Activated T-cell treated with anti-CD3 and anti-CD28 coated beads, Interleukin-2, amount 50 U/mL, for 72 hours (primary cell): ENCODE results near the gene TSPAN33. TPM values are rescaled to one million over a fixed set of nuclear protein-coding genes. Genes with fewer than 3 reads are reported as not detected.
A peak's percentile ranks its signal among the peaks of the same experiment; 100 is the strongest.
"Not testable (repeated sequence)": the region's sequence is repeated elsewhere in the genome, so short reads cannot be mapped to it uniquely, and the experiment has no call there.

Source experiments
- ATAC-seq, 2 donors: fragments of 150-1000 bp; cut with Tn5 transposase; replicated peaks in 1 of 2; 2 replicates each; pipeline ENCODE4 v1.10.0; 2021; ENCODE audit warnings: moderate library complexity in 2 of 2, mild to moderate bottlenecking in 1 of 2
- DNase-seq, 2 donors: peaks; one replicate each; pipeline ENCODE4 v3.0.0; 2021 to 2022; ENCODE audit warnings: mixed read lengths in 1 of 2
- H3K27ac Mint-ChIP-seq: one replicate; pipeline ENCODE4 v1.8.0; 2022; ENCODE audit warnings: mild to moderate bottlenecking, moderate library complexity, mixed read lengths
- H3K27me3 Mint-ChIP-seq: one replicate; pipeline ENCODE4 v1.8.0; 2022; ENCODE audit warnings: low read depth, mixed read lengths
- H3K36me3 Mint-ChIP-seq, 2 donors: one replicate each; pipeline ENCODE4 v1.8.0; 2022; ENCODE audit warnings: mixed read lengths in 2 of 2, mild to moderate bottlenecking in 1 of 2; ENCODE audit not compliant: insufficient read depth in 2 of 2
- H3K4me1 Mint-ChIP-seq: one replicate; pipeline ENCODE4 v1.8.0; 2022; ENCODE audit warnings: low read depth, mixed read lengths
- H3K4me3 Mint-ChIP-seq, 2 donors: one replicate each; pipeline ENCODE4 v1.8.0; 2022; ENCODE audit warnings: mild to moderate bottlenecking in 2 of 2, mixed read lengths in 2 of 2, moderate library complexity in 2 of 2
- H3K9me3 Mint-ChIP-seq, 2 donors: one replicate each; pipeline ENCODE4 v1.8.0; 2022; ENCODE audit warnings: mixed read lengths in 2 of 2
- total RNA-seq, 2 donors: library from RNA; stranded (reverse); gene quantifications; one replicate each; pipeline ENCODE4 v1.2.3, GENCODE V29; 2022

TSPAN33 gene
- total RNA-seq, 2 donors from 2014 or later: 17.3 to 31.5 TPM

DNA sequence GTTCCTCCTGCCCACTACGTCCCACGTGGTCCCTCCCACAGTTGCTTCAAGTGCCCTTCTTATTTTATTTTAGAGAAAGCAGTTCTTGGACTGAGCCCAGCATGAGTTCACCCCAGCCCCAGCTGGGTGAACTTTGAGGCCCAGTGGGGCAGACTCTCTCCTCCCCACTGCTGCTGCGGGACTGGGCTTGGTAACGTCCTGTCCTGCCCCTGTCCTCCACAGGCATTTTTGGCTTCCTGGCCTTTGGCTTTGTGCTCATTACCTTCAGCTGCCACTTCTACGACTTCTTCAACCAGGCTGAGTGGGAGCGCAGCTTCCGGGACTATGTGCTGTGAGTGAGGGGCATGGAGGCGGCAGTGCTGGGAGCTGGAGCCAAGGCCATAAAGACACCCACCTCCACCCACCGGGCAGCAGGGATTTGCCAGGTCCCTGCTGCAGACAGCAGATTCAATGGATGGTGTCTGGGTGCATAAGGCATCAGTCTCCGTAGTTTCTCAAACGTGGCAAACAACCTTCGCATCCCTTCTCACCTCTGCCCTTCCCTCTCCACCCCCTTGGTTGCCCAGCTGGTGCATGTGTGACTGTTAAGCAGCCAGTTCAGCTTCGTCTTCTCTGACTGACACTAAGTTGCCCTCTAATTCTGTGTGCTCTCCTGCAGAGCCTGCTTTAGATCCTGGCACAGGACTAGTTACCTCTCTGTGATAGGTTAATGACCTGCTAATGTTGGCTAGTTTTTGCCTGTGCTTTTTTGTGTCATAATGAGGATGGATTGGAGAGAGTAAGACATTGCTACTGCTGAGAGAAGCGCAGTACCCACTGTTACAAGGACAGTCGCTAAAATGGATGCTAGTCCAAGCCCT, 64.8 kb downstream of the TSPAN33 start:
- no peak for DNase-seq
- Mint-ChIP-seq H3K4me1 (no peaks in the 10 kb centered on the region), H3K27me3 (no peaks in the 10 kb centered on the region)

DNA sequence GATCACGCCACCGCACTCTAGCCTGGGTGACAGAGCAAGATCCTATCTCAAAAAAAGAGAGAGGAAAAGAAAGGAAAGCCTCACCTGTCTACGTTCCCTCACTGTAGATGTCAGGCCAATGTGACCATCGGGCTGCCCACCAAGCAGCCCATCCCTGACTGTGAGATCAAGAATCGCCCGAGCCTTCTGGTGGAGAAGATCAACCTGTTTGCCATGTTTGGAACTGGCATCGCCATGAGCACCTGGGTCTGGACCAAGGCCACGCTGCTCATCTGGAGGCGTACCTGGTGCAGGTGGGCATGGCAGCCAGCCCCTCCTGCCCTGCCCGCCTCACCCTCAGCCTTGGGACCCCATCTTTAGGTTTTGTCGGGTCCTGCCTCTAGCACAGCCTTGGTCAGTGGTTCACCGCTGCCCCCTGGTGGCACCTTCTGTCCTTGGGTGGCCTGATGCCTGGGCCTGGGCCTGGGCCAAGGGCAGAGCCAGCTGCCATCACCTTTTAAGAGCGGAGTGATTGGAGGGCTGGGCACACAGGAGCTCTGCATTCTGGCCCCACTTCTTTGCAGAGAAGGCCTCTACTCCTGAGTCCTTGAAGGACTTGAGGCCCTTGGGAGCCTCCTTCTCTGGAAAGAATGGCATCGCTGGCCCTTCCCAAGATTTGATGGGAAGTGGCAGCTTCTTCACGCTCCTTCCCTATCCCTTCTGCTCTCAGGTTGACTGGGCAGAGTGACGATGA, 65.9 kb downstream of the TSPAN33 start:
- Mint-ChIP-seq H3K9me3 (no peaks in the 10 kb centered on the region), H3K4me1 (no peaks in the 10 kb centered on the region), H3K4me3 (no peak overlapping the region), H3K27me3 (no peaks in the 10 kb centered on the region), H3K27ac (no peak overlapping the region), H3K36me3 (no peaks in the 10 kb centered on the region)
- ATAC-seq (peak; percentile 86 to 92), DNase-seq (peak; percentile 82 to 84)

More for the DNA sequence above, 64.8 kb downstream of the TSPAN33 start:
- Mint-ChIP-seq H3K9me3 (no peaks in the 10 kb centered on the region), H3K36me3 (no peaks in the 10 kb centered on the region), H3K4me3 (no peak overlapping the region), H3K27ac (no peak overlapping the region)
- no peak for ATAC-seq

- no peaks in the 10 kb centered on the region for H3K27me3 Mint-ChIP-seq
- H3K4me1 Mint-ChIP-seq: no peaks in the 10 kb centered on the region
- no peak overlapping the region for H3K27ac Mint-ChIP-seq
- H3K9me3 Mint-ChIP-seq: no peaks in the 10 kb centered on the region
- no peaks in the 10 kb centered on the region for H3K36me3 Mint-ChIP-seq
- no peak overlapping the region for H3K4me3 Mint-ChIP-seq
- ATAC-seq (no peak), DNase-seq (no peak)
Observed at GRCh38 chr7:129210989-129211312, 66.4 kb downstream of the TSPAN33 start.

GRCh38 chr7:129212126-129212525, 67.6 kb downstream of the TSPAN33 start:
- no peaks in the 10 kb centered on the region for H3K9me3 Mint-ChIP-seq
- ATAC-seq (no peak), DNase-seq (no peak)
- no peak overlapping the region for H3K27ac Mint-ChIP-seq
- H3K4me1 Mint-ChIP-seq: no peaks in the 10 kb centered on the region
- no peaks in the 10 kb centered on the region for H3K36me3 Mint-ChIP-seq
- H3K27me3 Mint-ChIP-seq: no peaks in the 10 kb centered on the region
- no peak overlapping the region for H3K4me3 Mint-ChIP-seq

- ATAC-seq (no peak), DNase-seq (no peak)
- H3K27ac Mint-ChIP-seq: no peak overlapping the region
- no peaks in the 10 kb centered on the region for H3K27me3 Mint-ChIP-seq
- no peaks in the 10 kb centered on the region for H3K36me3 Mint-ChIP-seq
- H3K4me1 Mint-ChIP-seq: no peaks in the 10 kb centered on the region
- H3K4me3 Mint-ChIP-seq: no peak overlapping the region
- no peaks in the 10 kb centered on the region for H3K9me3 Mint-ChIP-seq
Observed at GRCh38 chr7:129212596-129212995, 68.1 kb downstream of the TSPAN33 start.

DNA sequence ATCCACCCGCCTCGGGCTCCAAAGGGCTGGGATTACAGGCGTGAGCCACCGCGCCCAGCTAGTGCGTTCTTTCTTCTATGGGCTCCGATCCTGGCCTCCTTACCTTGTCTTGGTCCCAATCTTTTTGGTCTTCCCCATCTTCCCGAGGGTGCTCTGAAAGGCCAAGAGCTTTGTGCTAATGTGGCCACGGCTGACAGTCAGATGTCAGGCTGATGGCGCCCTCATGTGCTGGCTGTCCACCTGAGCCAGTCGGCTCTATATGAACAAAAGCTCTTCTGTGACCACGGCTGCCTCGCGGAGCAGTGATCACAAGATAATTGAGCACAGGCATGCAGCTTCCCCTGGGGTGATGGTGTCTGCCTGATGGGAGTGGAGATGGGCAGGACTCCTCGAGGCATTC, 69.3 kb downstream of the TSPAN33 start:
- no peak overlapping the region for H3K27ac Mint-ChIP-seq
- no peaks in the 10 kb centered on the region for H3K9me3 Mint-ChIP-seq
- H3K4me3 Mint-ChIP-seq: no peak overlapping the region
- no peak for DNase-seq
- H3K27me3 Mint-ChIP-seq: no peaks in the 10 kb centered on the region
- no peaks in the 10 kb centered on the region for H3K36me3 Mint-ChIP-seq
- ATAC-seq: no peak
- H3K4me1 Mint-ChIP-seq: no peaks in the 10 kb centered on the region

GRCh38 chr7:129215691-129216090, 71.2 kb downstream of the TSPAN33 start:
- H3K27ac Mint-ChIP-seq, DNase-seq, H3K9me3 Mint-ChIP-seq, H3K36me3 Mint-ChIP-seq, H3K27me3 Mint-ChIP-seq, H3K4me3 Mint-ChIP-seq, ATAC-seq, H3K4me1 Mint-ChIP-seq: not testable (repeated sequence)

GRCh38 chr7:129216101-129216715, 71.7 kb downstream of the TSPAN33 start:
- H3K4me3 Mint-ChIP-seq, H3K27me3 Mint-ChIP-seq, H3K36me3 Mint-ChIP-seq, H3K27ac Mint-ChIP-seq, H3K4me1 Mint-ChIP-seq, DNase-seq, ATAC-seq, H3K9me3 Mint-ChIP-seq: not testable (repeated sequence)

GRCh38 chr7:129216821-129217416, 72.4 kb downstream of the TSPAN33 start:
- H3K9me3 Mint-ChIP-seq, H3K27ac Mint-ChIP-seq, DNase-seq, H3K36me3 Mint-ChIP-seq, ATAC-seq, H3K4me1 Mint-ChIP-seq, H3K4me3 Mint-ChIP-seq, H3K27me3 Mint-ChIP-seq: not testable (repeated sequence)

DNA sequence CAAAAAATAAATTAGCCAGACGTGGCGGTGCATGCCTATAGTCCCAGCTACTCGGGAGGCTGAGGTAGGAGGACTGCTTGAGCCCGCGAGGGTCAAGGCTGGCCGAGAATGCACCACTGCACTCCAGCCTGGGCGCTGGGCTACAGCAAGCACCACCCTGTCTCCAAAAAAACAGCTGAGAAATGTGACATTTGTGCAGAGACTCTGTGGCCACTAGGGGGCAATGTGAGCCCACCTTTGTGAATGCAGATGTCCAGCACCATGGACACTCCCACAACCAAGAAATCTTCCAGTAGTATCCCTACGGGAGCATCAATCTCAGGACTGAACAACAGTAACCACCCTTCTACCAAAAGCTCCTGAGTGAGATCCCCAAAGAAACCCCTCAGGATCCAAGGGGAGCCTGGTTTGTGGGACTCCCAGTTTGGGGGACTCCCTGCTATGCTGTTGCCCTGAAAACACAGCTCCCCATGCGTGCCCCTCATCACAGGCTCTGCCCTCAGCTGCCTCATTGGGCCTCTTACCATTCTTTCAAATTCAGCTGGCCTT, 74.1 kb downstream of the TSPAN33 start:
- peak; percentile 82 to 84 for DNase-seq
- Mint-ChIP-seq H3K27me3 (no peaks in the 10 kb centered on the region), H3K9me3 (no peaks in the 10 kb centered on the region), H3K4me1 (peaks cover 20% of the 10 kb centered on the region), H3K36me3 (no peaks in the 10 kb centered on the region), H3K4me3 (no peak overlapping the region), H3K27ac (no peak overlapping the region)
- ATAC-seq: peak; percentile 86 to 89

GRCh38 chr7:129219166-129219565, 74.7 kb downstream of the TSPAN33 start:
- H3K27ac Mint-ChIP-seq, H3K4me3 Mint-ChIP-seq, ATAC-seq, H3K36me3 Mint-ChIP-seq, H3K9me3 Mint-ChIP-seq, DNase-seq, H3K27me3 Mint-ChIP-seq: not testable (repeated sequence)
- H3K4me1 Mint-ChIP-seq: peaks cover 22% of the 10 kb centered on the region
